Pancreas (tissue), 10 donors: ENCODE data around the gene SPATA19. TPM values are rescaled to one million over a fixed set of nuclear protein-coding genes. Genes with fewer than 3 reads are reported as not detected.

Experiments
- ATAC-seq, 4 donors: fragments of 200-7000 bp; cut with Tn5 transposase; one replicate each; pipeline versions ENCODE4 v1.8.0 to v1.9.1; 2020; ENCODE audit warnings: mild to moderate bottlenecking in 4 of 4, moderate library complexity in 4 of 4
- DNase-seq, 6 donors: peaks; one replicate each; pipeline ENCODE4 v3.0.0-alpha.2; 2020
- FAIRE-seq: peaks from 2 replicates; lab custom pipeline; 2012; peaks lifted over from hg19 to GRCh38; lab: Jason Lieb, UNC
- H3K27ac ChIP-seq, 4 donors: fragments of 200-600 bp; sonication (generic); 1 replicate in 3 of 4; 2 replicates in 1 of 4; pipeline versions ENCODE4 v1.5.0 to v1.8.0; 2020
- H3K27me3 ChIP-seq, 4 donors: fragments of 200-600 bp; one replicate each; pipeline ENCODE4 v1.8.0; 2021
- H3K36me3 ChIP-seq, 3 donors: fragments of 200-600 bp; sonication (generic) in 1 of 3; one replicate each; pipeline versions ENCODE4 v1.5.0 to v1.8.0; 2020 to 2021
- H3K4me1 ChIP-seq, 3 donors: fragments of 200-600 bp; one replicate each; pipeline ENCODE4 v1.8.0; 2021
- H3K4me3 ChIP-seq, 4 donors: fragments of 200-600 bp; sonication (generic) in 2 of 4; one replicate each; pipeline versions ENCODE4 v1.5.0 to v1.8.0; 2020 to 2021
- H3K9me3 ChIP-seq, 4 donors: fragments of 200-600 bp; one replicate each; pipeline ENCODE4 v1.8.0; 2021
- CTCF ChIP-seq, 4 donors: fragments of 200-600 bp; sonication (generic) in 3 of 4; IDR thresholded peaks; one replicate each; pipeline versions ENCODE4 v1.5.0 to v1.8.0; 2021; ENCODE audit warnings: antibody characterized with exemption in 4 of 4
- WGBS, 2 donors: extraction: QIAGEN DNeasy Blood & Tissue Kit; methylation state at CpG; one replicate each; pipeline ENCODE4 v1.1.7; 2013; 5-methylcytosine and 5-hydroxymethylcytosine counted together
- intact Hi-C, 3 donors: fragments of 100-400 bp; cut with DNase I; formaldehyde crosslinking; loops; one replicate each; pipeline versions ENCODE4 v1.11.1 to v1.14.2; 2022
- polyA plus RNA-seq, 2 donors: library from polyadenylated mRNA; stranded (reverse); fragments of 200-250 nt; gene quantifications; one replicate each; pipeline ENCODE4 v1.2.3, GENCODE V29; 2013
- total RNA-seq, 6 donors: library from RNA; stranded (reverse); fragmentation: NEBNext Ultra II Directional in 4 of 6; extraction: Animal tissue kit (Norgen Biotek cat#: 25700) in 4 of 6; gene quantifications; one replicate each; pipeline versions ENCODE4 v1.2.1 to v1.2.4, GENCODE V29; 2021 to 2023
- donor health status: healthy with polysubstance abuse.
- donor health status: DM: no; HTN: no; CAD: no; lungs with moderate emphysema.
- donor health status: DM: no; HTN: no; CAD: no.
- donor health status: control.
- donor health status: control.
- donor health status: Bipolar disorder and iron deficiency.
- donor health status: DM: yes; HTN: yes; CAD: no.
- donor health status: DM: no; HTN: no; CAD: no.
- donor health status: DM: no; HTN: no; CAD: no.
- donor health status: DM: yes; HTN: yes; CAD: no.

The SPATA19 gene
- total and polyA plus RNA-seq, 8 donors: not detected

- no peak for FAIRE-seq
- ATAC-seq: peak in 1 of 4 donors; percentile 29
- H3K36me3 ChIP-seq: no peaks in the 10 kb centered on the region
- 48 to 54% methylated on average over 8 of the region's 8 CpGs for WGBS, 2 donors
- no peaks in the 10 kb centered on the region for H3K27me3 ChIP-seq
- H3K4me1 ChIP-seq: no peaks in the 10 kb centered on the region
- TF ChIP-seq CTCF (IDR thresholded peaks at IDR 0.05): no peak
- no peaks in the 10 kb centered on the region for H3K9me3 ChIP-seq
- no peak overlapping the region for H3K4me3 ChIP-seq
- intact Hi-C loops: no loop called here
- no peak overlapping the region for H3K27ac ChIP-seq
- DNase-seq: no peak
These were observed 30.7 kb downstream of the SPATA19 start for GRCh38 chr11:133814588-133815100.

GRCh38 chr11:133811850-133812685 is 33.2 kb downstream of the SPATA19 start:
- H3K27me3 ChIP-seq: no peaks in the 10 kb centered on the region
- intact Hi-C loops: no loop called here
- H3K9me3 ChIP-seq: no peaks in the 10 kb centered on the region
- H3K36me3 ChIP-seq: no peaks in the 10 kb centered on the region
- FAIRE-seq (no peak), ATAC-seq (no peak), DNase-seq (no peak)
- no peak for TF ChIP-seq CTCF (IDR thresholded peaks at IDR 0.05)
- 41 to 46% methylated on average over 10 of the region's 10 CpGs for WGBS, 2 donors
- H3K4me3 ChIP-seq: no peak overlapping the region
- H3K27ac ChIP-seq: no peak overlapping the region
- H3K4me1 ChIP-seq: no peaks in the 10 kb centered on the region

GRCh38 chr11:133810766-133811165 is 34.5 kb downstream of the SPATA19 start:
- no peak for DNase-seq
- TF ChIP-seq CTCF (IDR thresholded peaks at IDR 0.05): no peak
- H3K27me3 ChIP-seq: peaks cover 0 to 4% (median 0%) of the 10 kb centered on the region in 4 donors
- no peaks in the 10 kb centered on the region for H3K4me1 ChIP-seq
- H3K9me3 ChIP-seq: no peaks in the 10 kb centered on the region
- H3K4me3 ChIP-seq: no peak overlapping the region
- H3K27ac ChIP-seq: no peak overlapping the region
- no peak for FAIRE-seq
- WGBS, 2 donors: 67 to 69% methylated on average over 7 of the region's 7 CpGs
- ATAC-seq: no peak
- intact Hi-C loops: no loop called here
- H3K36me3 ChIP-seq: no peaks in the 10 kb centered on the region

- intact Hi-C loops: no loop called here
- no peaks in the 10 kb centered on the region for H3K36me3 ChIP-seq
- H3K27me3 ChIP-seq: peaks cover 0 to 6% (median 0%) of the 10 kb centered on the region in 4 donors
- DNase-seq (no peak), ATAC-seq (peak in 1 of 4 donors; percentile 15), FAIRE-seq (no peak)
- TF ChIP-seq CTCF (IDR thresholded peaks at IDR 0.05): no peak
- no peak overlapping the region for H3K27ac ChIP-seq
- 27 to 28% methylated on average over 23 of the region's 23 CpGs for WGBS, 2 donors
- H3K4me3 ChIP-seq: no peak overlapping the region
- H3K4me1 ChIP-seq: no peaks in the 10 kb centered on the region
- no peaks in the 10 kb centered on the region for H3K9me3 ChIP-seq
These were observed 35.5 kb downstream of the SPATA19 start for GRCh38 chr11:133809569-133810491.
